GM21528 (cell line): ENCODE results near the gene PIGU.
"Not testable (repeated sequence)": the region's sequence is repeated elsewhere in the genome, so short reads cannot be mapped to it uniquely, and the experiment has no call there.

ENCODE experiments used
- ATAC-seq: cut with Tn5 transposase; IDR thresholded peaks from one replicate; pipeline ENCODE4 v1.9.1; 2021; ENCODE audit warnings: mild to moderate bottlenecking, moderate library complexity; ENCODE audit not compliant: unreplicated experiment, low FRiP score

Gene PIGU

GRCh38 chr20:34539756-34540155 lies 137.1 kb downstream of the PIGU start:
- no peak for ATAC-seq

GRCh38 chr20:34538671-34539123 lies 138.2 kb downstream of the PIGU start:
- ATAC-seq: no peak

- no peak for ATAC-seq
Observed at GRCh38 chr20:34537651-34538050, 139.2 kb downstream of the PIGU start.

- no peak for ATAC-seq
Observed at GRCh38 chr20:34536798-34537394, 140.0 kb downstream of the PIGU start.

GRCh38 chr20:34535857-34536256 lies 141.0 kb downstream of the PIGU start:
- ATAC-seq: no peak

GRCh38 chr20:34535301-34535840 lies 141.5 kb downstream of the PIGU start:
- no peak for ATAC-seq

GRCh38 chr20:34534391-34535165 lies 142.3 kb downstream of the PIGU start:
- no peak for ATAC-seq

- ATAC-seq: no peak
Observed at GRCh38 chr20:34532756-34533155, 144.1 kb downstream of the PIGU start.

- ATAC-seq: no peak
Observed at GRCh38 chr20:34532320-34532719, 144.6 kb downstream of the PIGU start.

- ATAC-seq: no peak
Observed at GRCh38 chr20:34531608-34532265, 145.2 kb downstream of the PIGU start.

- ATAC-seq: no peak
Observed at GRCh38 chr20:34530342-34530741, 146.6 kb downstream of the PIGU start.

GRCh38 chr20:34529742-34530141 lies 147.2 kb downstream of the PIGU start:
- ATAC-seq: no peak

- ATAC-seq: no peak
Observed at GRCh38 chr20:34528921-34529297, 148.0 kb downstream of the PIGU start.

- ATAC-seq: no peak
Observed at GRCh38 chr20:34527016-34527415, 149.9 kb downstream of the PIGU start.

- ATAC-seq: no peak
Observed at GRCh38 chr20:34526466-34526865, 150.4 kb downstream of the PIGU start.

GRCh38 chr20:34525709-34526416 lies 151.0 kb downstream of the PIGU start:
- no peak for ATAC-seq

GRCh38 chr20:34525342-34525708 lies 151.6 kb downstream of the PIGU start:
- ATAC-seq: no peak

- ATAC-seq: no peak
Observed at GRCh38 chr20:34524426-34524825, 152.5 kb downstream of the PIGU start.

GRCh38 chr20:34522969-34523871 lies 153.7 kb downstream of the PIGU start:
- no peak for ATAC-seq

- ATAC-seq: not testable (repeated sequence)
Observed at GRCh38 chr20:34519841-34520240, 157.1 kb downstream of the PIGU start.
